H9 (cell line): Measurements from ENCODE around the gene AK9. TPM values are rescaled to one million over a fixed set of nuclear protein-coding genes. Genes with fewer than 3 reads are reported as not detected.

ENCODE experiments used
- DNase-seq: peaks from one replicate; pipeline ENCODE4 v3.0.0-alpha.2; 2017
- H2AFZ ChIP-seq: one replicate; pipeline ENCODE4 v1.6.1; 2013; ENCODE audit warnings: mild to moderate bottlenecking, low read length, control low read depth, moderate library complexity
- H2AK5ac ChIP-seq: 2 replicates; pipeline ENCODE4 v1.6.1; 2013; ENCODE audit warnings: low read length, control low read depth, mixed read lengths; ENCODE audit not compliant: insufficient read length
- H2BK120ac ChIP-seq: one replicate; pipeline ENCODE4 v1.6.1; 2013; ENCODE audit warnings: low read depth, mild to moderate bottlenecking, low read length, control low read depth, inconsistent platforms; ENCODE audit not compliant: poor library complexity, severe bottlenecking
- H2BK12ac ChIP-seq: 2 replicates; pipeline ENCODE4 v1.6.1; 2013; ENCODE audit warnings: low read length, control low read depth, mixed read lengths, low read depth; ENCODE audit not compliant: insufficient read length
- H2BK15ac ChIP-seq: 2 replicates; pipeline ENCODE4 v1.6.1; 2013; ENCODE audit warnings: low read depth, low read length, control low read depth
- H2BK20ac ChIP-seq: one replicate; pipeline ENCODE4 v1.6.1; 2013; ENCODE audit warnings: low read depth, mild to moderate bottlenecking, low read length, control low read depth, inconsistent platforms; ENCODE audit not compliant: poor library complexity, severe bottlenecking
- H2BK5ac ChIP-seq: 2 replicates; pipeline ENCODE4 v1.6.1; 2013; ENCODE audit warnings: low read length, control low read depth, mixed read lengths; ENCODE audit not compliant: insufficient read length
- H3K14ac ChIP-seq: 2 replicates; pipeline ENCODE4 v1.6.1; 2013; ENCODE audit warnings: low read length, control low read depth; ENCODE audit not compliant: insufficient read depth
- H3K18ac ChIP-seq: 2 replicates; pipeline ENCODE4 v1.6.1; 2013; ENCODE audit warnings: low read depth, mild to moderate bottlenecking, mixed read lengths, low read length, control low read depth; ENCODE audit not compliant: insufficient read length
- H3K23ac ChIP-seq: 2 replicates; pipeline ENCODE4 v1.6.1; 2013; ENCODE audit warnings: low read length, control low read depth, mixed read lengths, low read depth; ENCODE audit not compliant: insufficient read length
- H3K23me2 ChIP-seq: 2 replicates; pipeline ENCODE4 v1.6.1; 2013; ENCODE audit warnings: low read depth, mild to moderate bottlenecking, mixed read lengths, low read length, control low read depth; ENCODE audit not compliant: insufficient read length, poor library complexity, severe bottlenecking
- H3K27ac ChIP-seq: 2 replicates; pipeline ENCODE4 v1.5.1; 2013; ENCODE audit warnings: low read length, control low read depth, mixed read lengths, low read depth; ENCODE audit not compliant: insufficient read length
- H3K27me3 ChIP-seq: 2 replicates; pipeline ENCODE4 v1.6.1; 2013; ENCODE audit warnings: low read length, control low read depth, inconsistent platforms; ENCODE audit not compliant: insufficient read depth
- H3K4ac ChIP-seq: 2 replicates; pipeline ENCODE4 v1.6.1; 2013; ENCODE audit warnings: low read depth, mild to moderate bottlenecking, control low read depth, inconsistent platforms, low read length, moderate library complexity
- H3K4me1 ChIP-seq: 2 replicates; pipeline ENCODE4 v1.6.1; 2013; ENCODE audit warnings: low read length, control low read depth, inconsistent platforms; ENCODE audit not compliant: insufficient read depth
- H3K4me2 ChIP-seq: 2 replicates; pipeline ENCODE4 v1.6.1; 2013; ENCODE audit warnings: low read length, control low read depth, mixed read lengths; ENCODE audit not compliant: insufficient read length, insufficient read depth
- H3K56ac ChIP-seq: 2 replicates; pipeline ENCODE4 v1.6.1; 2013; ENCODE audit warnings: low read depth, mild to moderate bottlenecking, mixed read lengths, low read length, control low read depth; ENCODE audit not compliant: insufficient read length
- H3K79me1 ChIP-seq: 2 replicates; pipeline ENCODE4 v1.6.1; 2013; ENCODE audit warnings: low read depth, mild to moderate bottlenecking, moderate library complexity, low read length, control low read depth, inconsistent platforms; ENCODE audit not compliant: insufficient read depth, poor library complexity, severe bottlenecking
- H3K79me2 ChIP-seq: 2 replicates; pipeline ENCODE4 v1.6.1; 2013; ENCODE audit warnings: low read length, control low read depth, inconsistent platforms; ENCODE audit not compliant: insufficient read depth
- H3K9ac ChIP-seq: 2 replicates; pipeline ENCODE4 v1.6.1; 2013; ENCODE audit warnings: low read length, control low read depth, mixed read lengths; ENCODE audit not compliant: insufficient read length; ENCODE audit errors: extremely low read depth
- H3K9me3 ChIP-seq: one replicate; pipeline ENCODE4 v1.6.1; 2013; ENCODE audit warnings: low read depth, low read length, inconsistent platforms; ENCODE audit not compliant: control insufficient read depth
- H3T11ph ChIP-seq: one replicate; pipeline ENCODE4 v1.6.1; 2013; ENCODE audit warnings: mild to moderate bottlenecking, low read length, control low read depth, inconsistent platforms
- H4K20me1 ChIP-seq: one replicate; pipeline ENCODE4 v1.6.1; 2013; ENCODE audit not compliant: control insufficient read depth, insufficient read length, insufficient read depth
- H4K5ac ChIP-seq: 2 replicates; pipeline ENCODE4 v1.6.1; 2013; ENCODE audit warnings: low read depth, mild to moderate bottlenecking, mixed read lengths, low read length, control low read depth; ENCODE audit not compliant: insufficient read length
- H4K8ac ChIP-seq: replicated peaks from 2 replicates; pipeline ENCODE4 v1.6.1; 2013; ENCODE audit warnings: low read length, control low read depth, mixed read lengths, low read depth; ENCODE audit not compliant: insufficient read length
- H4K91ac ChIP-seq: 2 replicates; pipeline ENCODE4 v1.6.1; 2013; ENCODE audit warnings: low read depth, mild to moderate bottlenecking, moderate library complexity, mixed read lengths, low read length, control low read depth; ENCODE audit not compliant: insufficient read length
- H3K27ac Mint-ChIP-seq, 3 experiments: 2 replicates in 2 of 3; 3 replicates in 1 of 3; pipeline ENCODE4 v1.8.0; 2020 to 2021; ENCODE audit warnings: mixed read lengths in 3 of 3, mild to moderate bottlenecking in 1 of 3, moderate library complexity in 1 of 3
- H3K27me3 Mint-ChIP-seq: 2 replicates; pipeline ENCODE4 v1.8.0; 2021; ENCODE audit warnings: low read depth, mild to moderate bottlenecking, moderate library complexity, mixed read lengths
- H3K36me3 Mint-ChIP-seq, 3 experiments: 2 replicates in 2 of 3; 3 replicates in 1 of 3; pipeline ENCODE4 v1.8.0; 2020 to 2021; ENCODE audit warnings: low read depth in 3 of 3, mixed read lengths in 3 of 3; ENCODE audit not compliant: insufficient read depth in 1 of 3
- H3K4me1 Mint-ChIP-seq, 2 experiments: 2 replicates each; pipeline ENCODE4 v1.8.0; 2020; ENCODE audit warnings: mixed read lengths in 2 of 2
- H3K4me3 Mint-ChIP-seq, 2 experiments: 2 replicates in 1 of 2; 3 replicates in 1 of 2; pipeline ENCODE4 v1.8.0; 2020 to 2021; ENCODE audit warnings: mild to moderate bottlenecking in 2 of 2, mixed read lengths in 2 of 2, moderate library complexity in 1 of 2
- H3K9me3 Mint-ChIP-seq, 2 experiments: 2 replicates in 1 of 2; 3 replicates in 1 of 2; pipeline ENCODE4 v1.8.0; 2020; ENCODE audit warnings: mild to moderate bottlenecking in 2 of 2, mixed read lengths in 2 of 2, moderate library complexity in 1 of 2
- WGBS: extraction: QIAGEN DNeasy Blood & Tissue Kit; methylation state at CpG from one replicate; pipeline ENCODE4 v1.1.7; 2013; ENCODE audit warnings: missing lambda C conversion rate, low lambda C conversion rate, mixed read lengths; ENCODE audit not compliant: insufficient read length; ENCODE audit errors: extremely low coverage; 5-methylcytosine and 5-hydroxymethylcytosine counted together
- total RNA-seq: library from RNA; stranded (reverse); gene quantifications from 2 replicates; pipeline ENCODE4 v1.2.1, GENCODE V29; 2021
- TF ChIP-seq, protein P1 (sequence below): fragments of 200-600 bp; sonication (generic); conservative IDR thresholded peaks from 3 replicates; pipeline ENCODE4 v1.8.0; 2021; ENCODE audit warnings: antibody characterized with exemption, mild to moderate bottlenecking

Gene AK9
- total RNA-seq, 1 experiment from 2014 or later: 2.3 TPM

DNA sequence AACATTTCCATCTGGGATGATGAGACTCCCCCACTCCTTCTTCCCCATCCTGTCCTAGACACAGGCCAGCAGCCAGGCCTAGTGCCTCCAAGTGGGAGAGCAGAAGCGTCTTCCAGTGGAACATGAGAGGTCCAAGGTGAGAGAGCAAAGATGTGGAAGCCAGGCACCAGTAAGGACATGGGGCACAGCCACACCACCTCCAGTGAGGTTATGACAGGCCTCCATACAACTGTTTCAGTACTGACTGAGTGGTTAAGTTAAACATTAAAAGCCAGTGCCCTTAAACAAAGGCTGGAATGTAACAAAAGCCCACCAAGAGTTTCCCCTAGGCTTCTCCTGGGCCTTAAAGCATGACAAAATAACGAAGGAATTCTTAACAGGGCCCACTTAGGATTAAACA is 213.3 kb downstream of the AK9 start:
- H4K20me1 ChIP-seq: no peaks in the 10 kb centered on the region
- H2BK120ac ChIP-seq: no peak overlapping the region
- no peak overlapping the region for H3T11ph ChIP-seq
- no peak overlapping the region for H4K91ac ChIP-seq
- Mint-ChIP-seq H3K9me3 (no peaks in the 10 kb centered on the region), H3K27ac (peak overlapping the region; percentile 78 to 89 (median 87); a peak in 5 of 7 replicates), H3K36me3 (peaks cover 38 to 88% (median 80%) of the 10 kb centered on the region in 3 experiments), H3K4me3 (peak overlapping the region; percentile 53 to 54; a peak in 3 of 5 replicates), H3K4me1 (peaks cover 45% of the 10 kb centered on the region in 2 experiments), H3K27me3 (no peaks in the 10 kb centered on the region)
- H3K9ac ChIP-seq: no peak overlapping the region
- no peak overlapping the region for H3K18ac ChIP-seq
- H3K79me1 ChIP-seq: peaks cover 2% of the 10 kb centered on the region
- TF ChIP-seq, protein P1, sequence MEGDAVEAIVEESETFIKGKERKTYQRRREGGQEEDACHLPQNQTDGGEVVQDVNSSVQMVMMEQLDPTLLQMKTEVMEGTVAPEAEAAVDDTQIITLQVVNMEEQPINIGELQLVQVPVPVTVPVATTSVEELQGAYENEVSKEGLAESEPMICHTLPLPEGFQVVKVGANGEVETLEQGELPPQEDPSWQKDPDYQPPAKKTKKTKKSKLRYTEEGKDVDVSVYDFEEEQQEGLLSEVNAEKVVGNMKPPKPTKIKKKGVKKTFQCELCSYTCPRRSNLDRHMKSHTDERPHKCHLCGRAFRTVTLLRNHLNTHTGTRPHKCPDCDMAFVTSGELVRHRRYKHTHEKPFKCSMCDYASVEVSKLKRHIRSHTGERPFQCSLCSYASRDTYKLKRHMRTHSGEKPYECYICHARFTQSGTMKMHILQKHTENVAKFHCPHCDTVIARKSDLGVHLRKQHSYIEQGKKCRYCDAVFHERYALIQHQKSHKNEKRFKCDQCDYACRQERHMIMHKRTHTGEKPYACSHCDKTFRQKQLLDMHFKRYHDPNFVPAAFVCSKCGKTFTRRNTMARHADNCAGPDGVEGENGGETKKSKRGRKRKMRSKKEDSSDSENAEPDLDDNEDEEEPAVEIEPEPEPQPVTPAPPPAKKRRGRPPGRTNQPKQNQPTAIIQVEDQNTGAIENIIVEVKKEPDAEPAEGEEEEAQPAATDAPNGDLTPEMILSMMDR: no peak
- no peak overlapping the region for H2AFZ ChIP-seq
- no peak overlapping the region for H2BK5ac ChIP-seq
- DNase-seq: no peak
- WGBS: no CpG with 5 or more reads among the region's 2 CpGs
- no peak overlapping the region for H3K14ac ChIP-seq
- no peak overlapping the region for H4K5ac ChIP-seq
- H3K4me2 ChIP-seq: no peak overlapping the region
- peaks cover 13% of the 10 kb centered on the region; the same call in 1 of the 2 replicates for H3K4me1 ChIP-seq
- H3K23me2 ChIP-seq: no peaks in the 10 kb centered on the region
- H2BK20ac ChIP-seq: no peak overlapping the region
- H2BK15ac ChIP-seq: no peak overlapping the region
- H3K23ac ChIP-seq: no peak overlapping the region
- H3K9me3 ChIP-seq: no peaks in the 10 kb centered on the region
- H3K4ac ChIP-seq: no peak overlapping the region
- H3K27me3 ChIP-seq: no peaks in the 10 kb centered on the region
- H4K8ac ChIP-seq: no peak overlapping the region
- H2BK12ac ChIP-seq: no peak overlapping the region
- no peak overlapping the region for H3K27ac ChIP-seq
- peaks cover 31% of the 10 kb centered on the region; the same call in 1 of the 2 replicates for H3K79me2 ChIP-seq
- H2AK5ac ChIP-seq: no peak overlapping the region
- H3K56ac ChIP-seq: no peak overlapping the region
